Gastrocnemius medialis (tissue), 4 donors: Measurements from ENCODE around the gene ABCC5. TPM values are rescaled to one million over a fixed set of nuclear protein-coding genes. Genes with fewer than 3 reads are reported as not detected.
"Not testable (repeated sequence)": the region's sequence is repeated elsewhere in the genome, so short reads cannot be mapped to it uniquely, and the experiment has no call there.

Experiments
- ATAC-seq, 2 donors: fragments of 150-250 bp; one replicate each; pipeline ENCODE4 v1.9.1; 2016
- DNase-seq, 2 donors: peaks; one replicate each; pipeline ENCODE4 v3.0.0-alpha.2; 2019
- H3K27ac ChIP-seq, 4 donors: fragments of 200-600 bp; sonication (generic); 1 replicate in 1 of 4; 2 replicates in 3 of 4; pipeline ENCODE4 v1.5.1; 2016 to 2018; ENCODE audit warnings: mild to moderate bottlenecking in 2 of 4, moderate library complexity in 1 of 4
- H3K27me3 ChIP-seq, 3 donors: fragments of 200-600 bp; sonication (generic) in 2 of 3; 1 replicate in 1 of 3; 2 replicates in 2 of 3; pipeline versions ENCODE4 v1.5.1 to v1.6.0; 2016 to 2019; ENCODE audit warnings: mild to moderate bottlenecking in 1 of 3, moderate library complexity in 1 of 3
- H3K36me3 ChIP-seq, 2 donors: fragments of 200-600 bp; sonication (generic) in 1 of 2; one replicate each; pipeline ENCODE4 v1.5.1; 2017 to 2018
- H3K4me1 ChIP-seq, 2 donors: fragments of 200-600 bp; sonication (generic) in 1 of 2; one replicate each; pipeline ENCODE4 v1.5.1; 2016 to 2017; ENCODE audit warnings: mild to moderate bottlenecking in 2 of 2
- H3K4me3 ChIP-seq, 4 donors: fragments of 200-600 bp; sonication (generic) in 3 of 4; 1 replicate in 1 of 4; 2 replicates in 3 of 4; pipeline ENCODE4 v1.5.1; 2016 to 2019; ENCODE audit warnings: mild to moderate bottlenecking in 2 of 4
- H3K9me3 ChIP-seq, 3 donors: fragments of 200-600 bp; sonication (generic) in 2 of 3; 1 replicate in 1 of 3; 2 replicates in 2 of 3; pipeline ENCODE4 v1.5.1; 2016 to 2019
- POLR2A ChIP-seq, 2 donors: fragments of 450-650 bp; IDR thresholded peaks; one replicate each; pipeline ENCODE4 v1.6.1; 2017; ENCODE audit warnings: antibody characterized with exemption in 2 of 2, mild to moderate bottlenecking in 2 of 2, moderate library complexity in 2 of 2
- in situ Hi-C, 4 donors: fragments of 200-750 bp; cut with MboI; loops; one replicate each; pipeline versions ENCODE4 v1.15.0 to v1.8.0; 2017; ENCODE audit warnings: low sequenced_read_pairs in 4 of 4
- intact Hi-C: fragments of 100-400 bp; cut with DNase I; formaldehyde crosslinking; loops from one replicate; pipeline ENCODE4 v1.15.1; 2023; ENCODE audit warnings: low total_unique reads
- total RNA-seq, 4 donors: library from RNA; depleted of rRNA; stranded (reverse); fragments of >200 nt; gene quantifications; one replicate each; pipeline versions ENCODE4 v1.1.0 to v1.2.3, GENCODE V29; 2016
- TF ChIP-seq, protein P1 (sequence below), 5 experiments: fragments of 450-650 bp in 3 of 5; fragments of 200-600 bp in 2 of 5; sonication (generic) in 2 of 5; IDR thresholded peaks in 4 of 5; conservative IDR thresholded peaks in 1 of 5; 1 replicate in 4 of 5; 2 replicates in 1 of 5; pipeline ENCODE4 v1.5.1; 2016 to 2019; ENCODE audit warnings: antibody characterized with exemption in 5 of 5, mild to moderate bottlenecking in 3 of 5, moderate library complexity in 3 of 5

The ABCC5 gene
- total RNA-seq, 4 donors from 2014 or later, result 20.4 to 52.2 (median 39.5) TPM

DNA sequence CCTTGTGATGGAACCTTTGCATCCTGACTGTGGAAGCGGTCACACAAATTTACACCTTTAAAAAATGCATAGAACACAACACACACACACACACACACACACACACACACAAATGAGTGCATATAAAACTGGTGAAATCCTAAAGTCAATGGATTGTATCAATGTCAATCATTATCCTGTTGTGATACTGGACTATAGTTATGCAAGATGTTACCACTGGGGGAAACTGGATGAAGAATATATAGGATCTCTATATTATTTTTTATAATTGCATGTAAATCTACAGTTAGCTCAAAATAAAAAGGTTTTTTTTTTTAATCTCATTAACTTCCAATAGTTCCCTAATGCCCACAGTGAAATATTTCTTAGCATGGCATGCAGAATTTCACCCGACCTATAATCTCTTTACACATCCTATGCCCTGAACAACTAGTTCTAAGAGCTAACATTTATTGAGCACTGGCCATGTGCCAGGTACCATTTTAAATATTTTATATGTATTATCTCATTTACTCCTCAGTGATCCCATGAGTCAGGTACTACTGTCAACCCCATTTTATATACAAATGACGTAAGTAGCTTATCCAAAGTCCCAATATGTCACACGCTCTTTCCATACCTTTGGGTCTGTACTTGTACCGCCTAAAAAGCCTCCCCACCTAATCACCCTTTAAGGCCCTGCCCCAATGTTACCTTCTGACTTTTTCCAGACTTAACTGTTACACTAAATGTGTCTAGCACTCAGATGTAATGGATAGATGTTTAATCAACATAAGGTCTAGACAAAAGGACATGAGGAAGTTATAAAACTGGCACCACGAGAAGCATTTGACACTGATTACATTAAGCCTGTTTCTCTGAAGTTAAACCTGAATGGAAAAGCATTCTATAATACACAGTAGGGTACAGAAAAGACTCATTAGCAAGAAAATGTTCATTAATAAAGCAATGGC is 5.5 kb downstream of the ABCC5 start:
- intact Hi-C loops, result loop anchor here (10.0 kb wide), 3 partner anchors 283 to 803 kb away; partner anchors contain the start of genes KLHL24, PSMD2 and VPS8
- in situ Hi-C loops, result loop anchor here in 1 of 4 donors (10.0 kb wide), 1 partner anchor 117 kb away; no protein-coding TSS in a partner anchor
- ATAC-seq, result no peak
- TF ChIP-seq POLR2A (IDR thresholded peaks at IDR 0.05), result no peak
- TF ChIP-seq, protein P1, sequence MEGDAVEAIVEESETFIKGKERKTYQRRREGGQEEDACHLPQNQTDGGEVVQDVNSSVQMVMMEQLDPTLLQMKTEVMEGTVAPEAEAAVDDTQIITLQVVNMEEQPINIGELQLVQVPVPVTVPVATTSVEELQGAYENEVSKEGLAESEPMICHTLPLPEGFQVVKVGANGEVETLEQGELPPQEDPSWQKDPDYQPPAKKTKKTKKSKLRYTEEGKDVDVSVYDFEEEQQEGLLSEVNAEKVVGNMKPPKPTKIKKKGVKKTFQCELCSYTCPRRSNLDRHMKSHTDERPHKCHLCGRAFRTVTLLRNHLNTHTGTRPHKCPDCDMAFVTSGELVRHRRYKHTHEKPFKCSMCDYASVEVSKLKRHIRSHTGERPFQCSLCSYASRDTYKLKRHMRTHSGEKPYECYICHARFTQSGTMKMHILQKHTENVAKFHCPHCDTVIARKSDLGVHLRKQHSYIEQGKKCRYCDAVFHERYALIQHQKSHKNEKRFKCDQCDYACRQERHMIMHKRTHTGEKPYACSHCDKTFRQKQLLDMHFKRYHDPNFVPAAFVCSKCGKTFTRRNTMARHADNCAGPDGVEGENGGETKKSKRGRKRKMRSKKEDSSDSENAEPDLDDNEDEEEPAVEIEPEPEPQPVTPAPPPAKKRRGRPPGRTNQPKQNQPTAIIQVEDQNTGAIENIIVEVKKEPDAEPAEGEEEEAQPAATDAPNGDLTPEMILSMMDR (IDR thresholded peaks at IDR 0.05 in 4 of 5, conservative IDR thresholded peaks at IDR 0.05 in 1 of 5), result no peak
- H3K27me3 ChIP-seq, result no peaks in the 10 kb centered on the region
- peaks cover 0 to 54% of the 10 kb centered on the region in 2 donors for H3K36me3 ChIP-seq
- H3K4me1 ChIP-seq, result peaks cover 30 to 52% of the 10 kb centered on the region in 2 donors
- H3K9me3 ChIP-seq, result no peaks in the 10 kb centered on the region
- DNase-seq, result no peak
- H3K4me3 ChIP-seq, result peak overlapping the region in 3 of 4 donors; percentile 98 to 100 (median 100)
- H3K27ac ChIP-seq, result peak overlapping the region; percentile 87 to 98 (median 92)

DNA sequence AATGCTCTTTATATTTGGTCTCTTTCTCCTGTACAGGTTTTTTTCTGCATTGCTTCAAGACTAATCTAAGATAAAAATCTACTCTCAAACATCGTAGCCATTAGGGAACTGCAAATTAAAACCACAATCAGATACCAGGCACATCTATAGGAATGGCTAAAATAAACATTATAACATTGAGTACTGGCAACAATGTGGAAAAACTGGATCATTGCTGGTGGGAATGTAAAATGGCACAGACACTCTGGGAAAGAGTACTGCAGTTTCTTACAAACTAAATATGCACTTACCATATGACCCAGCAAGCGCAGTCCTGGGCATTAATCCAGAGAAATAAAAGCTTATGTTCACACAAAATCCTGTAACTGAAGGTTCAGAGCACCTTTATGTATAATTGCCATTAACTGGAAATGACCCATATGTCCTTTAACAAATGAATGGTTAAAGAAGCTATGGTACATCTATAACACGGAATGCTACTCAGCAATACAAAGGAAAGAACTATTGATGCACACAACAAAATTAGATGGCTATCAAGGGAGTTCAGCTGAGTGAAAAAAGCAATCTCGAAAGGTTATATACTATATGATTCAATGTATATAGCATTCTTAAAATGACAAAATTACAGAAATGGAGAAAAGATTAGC is 6.3 kb downstream of the ABCC5 start:
- peaks cover 0 to 54% of the 10 kb centered on the region in 2 donors for H3K36me3 ChIP-seq
- no peak for ATAC-seq
- in situ Hi-C loops, result loop anchor here in 1 of 4 donors (10.0 kb wide), 1 partner anchor 117 kb away; no protein-coding TSS in a partner anchor
- peaks cover 29 to 53% of the 10 kb centered on the region in 2 donors for H3K4me1 ChIP-seq
- TF ChIP-seq, protein P1 (IDR thresholded peaks at IDR 0.05 in 4 of 5, conservative IDR thresholded peaks at IDR 0.05 in 1 of 5), result no peak
- TF ChIP-seq POLR2A (IDR thresholded peaks at IDR 0.05), result no peak
- peak overlapping the region in 3 of 4 donors; percentile 10 to 98 (median 87) for H3K27ac ChIP-seq
- H3K27me3 ChIP-seq, result no peaks in the 10 kb centered on the region
- H3K4me3 ChIP-seq, result no peak overlapping the region
- intact Hi-C loops, result loop anchor here (10.0 kb wide), 3 partner anchors 283 to 803 kb away; partner anchors contain the start of genes KLHL24, PSMD2 and VPS8
- no peaks in the 10 kb centered on the region for H3K9me3 ChIP-seq
- no peak for DNase-seq

DNA sequence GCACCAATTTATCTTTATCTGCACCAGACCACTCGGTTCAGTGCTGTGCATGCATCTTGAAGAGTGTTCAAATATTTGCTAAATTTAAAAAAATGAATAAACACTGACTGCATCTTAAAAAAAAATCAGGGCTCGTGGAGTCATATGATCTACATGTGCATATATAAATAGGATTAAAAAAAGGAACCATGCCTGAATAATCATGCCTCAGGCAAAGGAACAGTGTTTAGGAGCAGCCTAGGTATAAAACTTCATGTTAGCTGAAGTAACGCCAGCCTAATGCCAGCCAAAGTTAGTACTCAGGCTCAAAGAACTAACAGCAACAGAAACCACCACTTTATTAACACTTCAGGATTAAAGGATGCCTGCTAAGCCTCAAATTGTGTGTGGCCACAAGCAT is 9.5 kb downstream of the ABCC5 start:
- peaks cover 49 to 58% of the 10 kb centered on the region in 2 donors for H3K4me1 ChIP-seq
- intact Hi-C loops, result no loop called here
- peaks cover 0 to 44% of the 10 kb centered on the region in 2 donors for H3K36me3 ChIP-seq
- H3K4me3 ChIP-seq, result no peak overlapping the region
- H3K27ac ChIP-seq, result peak overlapping the region; percentile 84 to 88 (median 86)
- DNase-seq (no peak), ATAC-seq (no peak)
- H3K9me3 ChIP-seq, result no peaks in the 10 kb centered on the region
- no peaks in the 10 kb centered on the region for H3K27me3 ChIP-seq
- in situ Hi-C loops, result no loop called here
- TF ChIP-seq POLR2A (IDR thresholded peaks at IDR 0.05), result no peak
- TF ChIP-seq, protein P1 (IDR thresholded peaks at IDR 0.05 in 4 of 5, conservative IDR thresholded peaks at IDR 0.05 in 1 of 5), result no peak

DNA sequence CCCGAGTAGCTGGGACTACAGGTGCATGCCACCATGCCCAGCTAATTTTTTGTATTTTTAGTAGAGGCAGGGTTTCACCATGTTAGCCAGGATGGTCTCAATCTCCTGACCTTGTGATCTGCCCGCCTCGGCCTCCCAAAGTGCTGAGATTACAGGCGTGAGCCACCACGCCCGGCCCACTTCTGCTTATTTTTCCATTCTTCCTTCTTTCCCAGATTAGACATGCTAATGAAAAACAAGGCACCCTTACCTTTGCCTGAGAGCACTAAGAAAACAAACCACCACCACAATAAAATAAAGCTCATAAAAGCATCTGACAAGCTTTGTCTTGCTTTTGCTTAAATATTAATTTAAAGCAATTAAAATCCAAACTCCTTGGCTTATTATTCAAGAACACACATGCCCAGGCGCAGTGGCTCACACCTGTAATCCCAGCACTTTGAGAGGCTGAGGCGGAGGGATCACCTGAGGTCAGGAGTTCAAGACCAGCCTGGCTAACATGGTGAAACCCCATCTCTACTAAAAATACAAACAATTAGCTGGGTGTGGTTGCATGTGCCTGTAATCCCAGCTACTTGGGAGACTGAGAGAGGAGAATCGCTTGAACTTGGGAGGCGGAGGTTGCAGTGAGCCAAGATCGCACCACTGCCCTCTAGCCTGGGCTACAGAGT is 10.4 kb downstream of the ABCC5 start:
- intact Hi-C loops, in situ Hi-C loops, H3K27me3 ChIP-seq, H3K4me3 ChIP-seq, H3K9me3 ChIP-seq, ATAC-seq: not testable (repeated sequence)
- peak in 1 of 2 donors; percentile 25 for DNase-seq
- H3K36me3 ChIP-seq, result peaks cover 0 to 37% of the 10 kb centered on the region in 2 donors
- H3K27ac ChIP-seq, result peak overlapping the region; percentile 84 to 88 (median 86)
- peaks cover 51 to 56% of the 10 kb centered on the region in 2 donors for H3K4me1 ChIP-seq
